DOHH2 (cell line): ENCODE data around the gene SIK3.

Experiments used
- CTCF ChIP-seq: fragments of 200-600 bp; sonication (generic); IDR thresholded peaks from one replicate; pipeline ENCODE4 v1.5.1; 2014; ENCODE audit warnings: antibody characterized with exemption, mild to moderate bottlenecking, low read depth, low read length; ENCODE audit not compliant: poor library complexity, severe bottlenecking
- EZH2phosphoT487 ChIP-seq: fragments of 200-600 bp; sonication (generic); IDR thresholded peaks from 2 replicates; pipeline ENCODE4 v1.6.1; 2017; ENCODE audit warnings: borderline replicate concordance, mild to moderate bottlenecking, antibody characterized with exemption, low read length, moderate library complexity, mixed read lengths

GRCh38 chr11:116861539-116861938 is 236.7 kb downstream of the SIK3 start:
- TF ChIP-seq CTCF: no peak
- TF ChIP-seq EZH2phosphoT487: no peak
